Neuronal stem cell (in vitro differentiated cells): Measurements from ENCODE around the gene MRPS6.

Experiments
- DNase-seq: peaks from one replicate; pipeline ENCODE4 v3.0.0-alpha.2; 2013; ENCODE audit warnings: low spot score
- H2AFZ ChIP-seq: one replicate; pipeline ENCODE4 v1.6.1; 2013; ENCODE audit warnings: mild to moderate bottlenecking, low read length, inconsistent platforms
- H2AK5ac ChIP-seq: 2 replicates; pipeline ENCODE4 v1.6.1; 2013; ENCODE audit warnings: low read depth, mild to moderate bottlenecking, inconsistent platforms, low read length, moderate library complexity, mixed read lengths
- H2BK120ac ChIP-seq: 2 replicates; pipeline ENCODE4 v1.6.1; 2013; ENCODE audit warnings: low read depth, mild to moderate bottlenecking, inconsistent platforms, low read length, moderate library complexity, mixed read lengths
- H2BK12ac ChIP-seq: one replicate; pipeline ENCODE4 v1.6.1; 2013; ENCODE audit warnings: low read length, inconsistent platforms
- H2BK15ac ChIP-seq: 2 replicates; pipeline ENCODE4 v1.6.1; 2013; ENCODE audit warnings: mild to moderate bottlenecking, low read length, inconsistent platforms, mixed read lengths
- H2BK5ac ChIP-seq: one replicate; pipeline ENCODE4 v1.6.1; 2013; ENCODE audit warnings: inconsistent platforms, mild to moderate bottlenecking, low read length, moderate library complexity
- H3K14ac ChIP-seq: one replicate; pipeline ENCODE4 v1.6.1; 2013; ENCODE audit warnings: low read length, inconsistent platforms
- H3K18ac ChIP-seq: 2 replicates; pipeline ENCODE4 v1.6.1; 2013; ENCODE audit warnings: low read length, inconsistent platforms
- H3K23ac ChIP-seq: 2 replicates; pipeline ENCODE4 v1.6.1; 2013; ENCODE audit warnings: low read depth, mild to moderate bottlenecking, mixed read lengths, low read length, inconsistent platforms; ENCODE audit not compliant: poor library complexity
- H3K27ac ChIP-seq: replicated peaks from 3 replicates; pipeline ENCODE4 v1.5.1; 2013; ENCODE audit warnings: low read length, inconsistent platforms
- H3K27me3 ChIP-seq, 3 experiments: 2 replicates each; pipeline ENCODE4 v1.6.1; 2013; ENCODE audit warnings: low read length in 3 of 3, mild to moderate bottlenecking in 2 of 3, inconsistent platforms in 1 of 3, low read depth in 1 of 3, mixed read lengths in 1 of 3, moderate library complexity in 1 of 3; ENCODE audit not compliant: control insufficient read depth in 3 of 3, insufficient read depth in 3 of 3
- H3K36me3 ChIP-seq, 2 donors: replicated peaks in 1 of 2; 2 replicates each; pipeline ENCODE4 v1.6.1; 2013; ENCODE audit warnings: low read length in 2 of 2; ENCODE audit not compliant: control insufficient read depth in 2 of 2, insufficient read depth in 2 of 2
- H3K4ac ChIP-seq: 2 replicates; pipeline ENCODE4 v1.6.1; 2013; ENCODE audit warnings: inconsistent platforms, mild to moderate bottlenecking, low read length, moderate library complexity
- H3K4me1 ChIP-seq, 2 donors: 1 replicate in 1 of 2; 2 replicates in 1 of 2; pipeline ENCODE4 v1.6.1; 2013; ENCODE audit warnings: low read length in 2 of 2, low read depth in 1 of 2; ENCODE audit not compliant: control insufficient read depth in 2 of 2, insufficient read depth in 1 of 2
- H3K4me2 ChIP-seq: one replicate; pipeline ENCODE4 v1.6.1; 2013; ENCODE audit warnings: mild to moderate bottlenecking, low read length, inconsistent platforms; ENCODE audit not compliant: insufficient read depth, poor library complexity, severe bottlenecking
- H3K4me3 ChIP-seq, 2 donors: 2 replicates each; pipeline ENCODE4 v1.5.1; 2013; ENCODE audit warnings: low read length in 2 of 2, mild to moderate bottlenecking in 2 of 2, inconsistent platforms in 1 of 2, moderate library complexity in 1 of 2
- H3K79me1 ChIP-seq: one replicate; pipeline ENCODE4 v1.6.1; 2013; ENCODE audit warnings: low read depth, mild to moderate bottlenecking, inconsistent platforms, low read length, moderate library complexity
- H3K9ac ChIP-seq: one replicate; pipeline ENCODE4 v1.6.1; 2013; ENCODE audit warnings: mild to moderate bottlenecking, low read depth, low read length, inconsistent platforms; ENCODE audit not compliant: poor library complexity
- H3K9me3 ChIP-seq, 2 donors: replicated peaks in 1 of 2; 2 replicates each; pipeline versions ENCODE3 to v1.6.1; 2013; ENCODE audit warnings: low read length in 2 of 2, mild to moderate bottlenecking in 2 of 2, inconsistent platforms in 1 of 2, low read depth in 1 of 2, mixed read lengths in 1 of 2, moderate library complexity in 1 of 2; ENCODE audit not compliant: control insufficient read depth in 2 of 2, insufficient read depth in 1 of 2
- H4K8ac ChIP-seq: one replicate; pipeline ENCODE4 v1.6.1; 2013; ENCODE audit warnings: low read depth, mild to moderate bottlenecking, inconsistent platforms, low read length, moderate library complexity
- H4K91ac ChIP-seq: one replicate; pipeline ENCODE4 v1.6.1; 2013; ENCODE audit warnings: low read length, low read depth, mild to moderate bottlenecking, inconsistent platforms; ENCODE audit not compliant: poor library complexity
- WGBS, 2 donors: extraction: QIAGEN DNeasy Blood & Tissue Kit; methylation state at CpG; one replicate each; pipeline ENCODE4 v1.1.7; 2013; ENCODE audit warnings: missing lambda C conversion rate in 2 of 2, mixed read lengths in 1 of 2; ENCODE audit not compliant: insufficient read length in 2 of 2, insufficient replicate concordance in 1 of 2; ENCODE audit errors: extremely low coverage in 2 of 2; 5-methylcytosine and 5-hydroxymethylcytosine counted together

The MRPS6 gene

DNA sequence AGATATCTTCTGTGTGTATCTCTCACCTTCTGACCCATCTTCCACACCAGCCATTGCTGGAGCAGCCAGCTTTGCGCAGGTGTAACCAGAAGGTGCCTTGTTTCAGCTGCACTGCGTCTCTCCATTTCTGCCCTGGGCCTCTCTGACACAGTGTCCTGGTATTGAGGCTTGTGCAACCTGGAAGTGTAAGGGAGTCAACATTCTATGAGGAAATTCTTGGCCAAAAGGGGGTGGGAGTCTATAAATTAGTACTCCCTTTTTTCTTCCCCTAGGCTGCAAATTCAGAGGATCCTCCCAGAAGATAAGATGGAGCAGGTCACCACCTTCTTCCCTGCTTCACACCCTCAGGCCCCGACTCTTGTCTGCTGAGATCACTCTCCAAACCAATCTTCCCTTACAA, 109.1 kb downstream of the MRPS6 start:
- H3K27ac ChIP-seq, result no peak overlapping the region
- H3K4ac ChIP-seq, result no peak overlapping the region
- H3K23ac ChIP-seq, result no peak overlapping the region
- no peak for DNase-seq
- H3K27me3 ChIP-seq, result no peaks in the 10 kb centered on the region
- peak overlapping the region; percentile 54 for H3K18ac ChIP-seq
- no peak overlapping the region for H2BK12ac ChIP-seq
- H3K14ac ChIP-seq, result no peak overlapping the region
- H4K8ac ChIP-seq, result no peak overlapping the region
- no CpG with 5 or more reads among the region's 3 CpGs for WGBS, 2 donors
- no peaks in the 10 kb centered on the region for H3K36me3 ChIP-seq
- H3K4me2 ChIP-seq, result no peak overlapping the region
- H3K4me1 ChIP-seq, result peaks cover 25 to 26% of the 10 kb centered on the region in 2 donors
- H3K79me1 ChIP-seq, result no peaks in the 10 kb centered on the region
- H3K9me3 ChIP-seq, result peaks cover 0 to 7% of the 10 kb centered on the region in 2 donors
- no peak overlapping the region for H3K4me3 ChIP-seq
- no peak overlapping the region for H2BK5ac ChIP-seq
- H2AK5ac ChIP-seq, result peak overlapping the region; percentile 34
- H4K91ac ChIP-seq, result no peak overlapping the region
- no peak overlapping the region for H2BK15ac ChIP-seq
- H3K9ac ChIP-seq, result no peak overlapping the region
- H2BK120ac ChIP-seq, result no peak overlapping the region
- no peak overlapping the region for H2AFZ ChIP-seq

DNA sequence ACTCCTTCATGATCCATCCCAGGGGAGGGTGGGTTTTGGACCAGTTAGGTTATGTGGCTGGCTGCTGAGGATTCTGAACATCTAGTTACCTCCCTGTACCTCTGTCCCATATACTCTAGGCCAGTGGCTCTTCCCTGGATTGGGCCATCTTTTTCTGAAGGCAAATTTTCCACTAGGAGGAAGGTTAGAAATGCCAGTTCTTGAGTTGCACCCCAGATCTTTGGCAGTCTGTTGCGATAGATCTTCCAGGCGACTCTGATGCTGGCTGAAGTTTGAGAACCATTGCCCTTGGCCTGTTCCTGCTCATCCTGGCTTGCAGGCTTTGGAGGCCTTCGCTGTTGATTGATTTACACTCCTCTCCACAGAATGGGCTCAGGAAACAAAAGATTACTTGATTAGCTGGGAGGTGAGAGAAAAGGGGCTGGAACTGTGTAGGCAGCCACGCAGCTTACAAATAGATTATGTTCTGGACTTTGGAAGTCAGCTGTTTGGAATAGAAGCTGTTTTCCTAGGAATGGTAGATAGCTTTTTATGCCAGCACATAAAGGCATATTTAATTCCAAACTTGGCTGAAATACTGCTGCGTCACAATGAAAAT, 110.1 kb downstream of the MRPS6 start:
- no CpG with 5 or more reads among the region's 5 CpGs for WGBS, 2 donors
- no peak overlapping the region for H4K8ac ChIP-seq
- no peak overlapping the region for H3K18ac ChIP-seq
- peaks cover 25% of the 10 kb centered on the region in 2 donors for H3K4me1 ChIP-seq
- H3K27ac ChIP-seq, result no peak overlapping the region
- no peaks in the 10 kb centered on the region for H3K27me3 ChIP-seq
- no peak overlapping the region for H2AFZ ChIP-seq
- no peak overlapping the region for H2BK12ac ChIP-seq
- H3K9me3 ChIP-seq, result peaks cover 0 to 9% of the 10 kb centered on the region in 2 donors
- no peak overlapping the region for H2BK5ac ChIP-seq
- no peak overlapping the region for H4K91ac ChIP-seq
- no peak overlapping the region for H3K23ac ChIP-seq
- no peak overlapping the region for H3K14ac ChIP-seq
- no peak overlapping the region for H2BK120ac ChIP-seq
- H2BK15ac ChIP-seq, result no peak overlapping the region
- H3K9ac ChIP-seq, result no peak overlapping the region
- no peak overlapping the region for H3K4me3 ChIP-seq
- no peaks in the 10 kb centered on the region for H3K36me3 ChIP-seq
- H2AK5ac ChIP-seq, result no peak overlapping the region
- no peak overlapping the region for H3K4ac ChIP-seq
- H3K79me1 ChIP-seq, result no peaks in the 10 kb centered on the region
- DNase-seq, result no peak
- no peak overlapping the region for H3K4me2 ChIP-seq

GRCh38 chr21:34184232-34184631, 110.9 kb downstream of the MRPS6 start:
- Histone ChIP-seq H2AK5ac (no peak overlapping the region), H3K14ac (no peak overlapping the region), H3K36me3 (no peaks in the 10 kb centered on the region), H3K18ac (no peak overlapping the region), H4K91ac (no peak overlapping the region), H3K27ac (no peak overlapping the region), H3K9ac (no peak overlapping the region), H3K9me3 (peaks cover 0 to 12% of the 10 kb centered on the region in 2 donors), H3K27me3 (no peaks in the 10 kb centered on the region), H3K4ac (no peak overlapping the region), H2BK15ac (no peak overlapping the region), H2BK5ac (no peak overlapping the region), H4K8ac (no peak overlapping the region), H3K4me3 (no peak overlapping the region), H2BK12ac (no peak overlapping the region), H2AFZ (no peak overlapping the region), H3K23ac (no peak overlapping the region), H3K4me2 (no peak overlapping the region), H3K4me1 (peaks cover 18% of the 10 kb centered on the region in 2 donors), H2BK120ac (no peak overlapping the region), H3K79me1 (no peaks in the 10 kb centered on the region)
- WGBS, 2 donors, result no CpG with 5 or more reads among the region's 5 CpGs
- DNase-seq, result no peak

- Histone ChIP-seq H3K9me3 (peaks cover 2 to 12% of the 10 kb centered on the region in 2 donors), H3K27me3 (no peaks in the 10 kb centered on the region), H2BK5ac (no peak overlapping the region), H3K4me3 (no peak overlapping the region), H3K4me2 (no peak overlapping the region), H2AFZ (no peak overlapping the region), H2AK5ac (no peak overlapping the region), H3K9ac (no peak overlapping the region), H3K18ac (peak overlapping the region; percentile 39), H3K23ac (no peak overlapping the region), H4K91ac (no peak overlapping the region), H2BK12ac (no peak overlapping the region), H3K4ac (no peak overlapping the region), H3K27ac (peak overlapping the region; percentile 43), H3K4me1 (peaks cover 10 to 14% of the 10 kb centered on the region in 2 donors), H4K8ac (no peak overlapping the region), H3K36me3 (no peaks in the 10 kb centered on the region), H2BK15ac (no peak overlapping the region), H2BK120ac (no peak overlapping the region), H3K14ac (no peak overlapping the region), H3K79me1 (no peaks in the 10 kb centered on the region)
- no CpG with 5 or more reads among the region's 15 CpGs for WGBS, 2 donors
- DNase-seq, result no peak
Observed at GRCh38 chr21:34185026-34185750, 111.8 kb downstream of the MRPS6 start.
